ENCODE data around the gene PGAM2.

- TF ChIP-seq E2F5 (CRISPR knock-in tag; IDR thresholded peaks at IDR 0.05) (no peak), CTCF (IDR thresholded peaks at IDR 0.05) (no peak), ZSCAN18 (CRISPR knock-in tag; IDR thresholded peaks at IDR 0.05) (no peak), MLX (CRISPR knock-in tag; IDR thresholded peaks at IDR 0.05) (no peak), ATF6 (CRISPR knock-in tag; IDR thresholded peaks at IDR 0.05) (no peak), ELF4 (CRISPR knock-in tag; IDR thresholded peaks at IDR 0.05; ENCODE audit: low read depth) (no peak), ZNF138 (CRISPR knock-in tag; conservative IDR thresholded peaks at IDR 0.05) (no peak), FOXK1 (CRISPR knock-in tag; IDR thresholded peaks at IDR 0.05) (no peak)
Measured at GRCh38 chr7:44093102-44093641, 27.8 kb upstream of the PGAM2 start.

All from WTC11 (cell line).